Psoas muscle (tissue), 8 donors: ENCODE results near the gene ZMAT5. TPM values are rescaled to one million over a fixed set of nuclear protein-coding genes. Genes with fewer than 3 reads are reported as not detected.
A peak's percentile ranks its signal among the peaks of the same experiment; 100 is the strongest.

Experiments
- ATAC-seq, 4 donors: fragments of 200-7000 bp; cut with Tn5 transposase; one replicate each; pipeline ENCODE4 v1.9.1; 2020; ENCODE audit warnings: moderate library complexity in 3 of 4, mild to moderate bottlenecking in 2 of 4
- DNase-seq, 2 donors: peaks; one replicate each; pipeline ENCODE4 v3.0.0-alpha.2; 2020
- H3K27ac ChIP-seq: fragments of 200-600 bp; one replicate; pipeline ENCODE4 v1.8.0; 2022
- H3K27me3 ChIP-seq, 3 donors: fragments of 200-600 bp in 1 of 3; one replicate each; pipeline versions ENCODE4 v1.6.1 to v1.8.0; 2013 to 2022; ENCODE audit warnings: low read length in 2 of 3, mild to moderate bottlenecking in 2 of 3, moderate library complexity in 1 of 3; ENCODE audit not compliant: insufficient read depth in 3 of 3
- H3K36me3 ChIP-seq, 2 donors: fragments of 200-600 bp in 1 of 2; one replicate each; pipeline versions ENCODE4 v1.6.1 to v1.8.0; 2013 to 2022; ENCODE audit warnings: low read depth in 1 of 2, mild to moderate bottlenecking in 1 of 2, moderate library complexity in 1 of 2; ENCODE audit not compliant: insufficient read depth in 1 of 2
- H3K4me1 ChIP-seq: fragments of 200-600 bp; one replicate; pipeline ENCODE4 v1.8.0; 2022
- H3K4me3 ChIP-seq: fragments of 200-600 bp; one replicate; pipeline ENCODE4 v1.8.0; 2022; ENCODE audit warnings: mild to moderate bottlenecking
- H3K9me3 ChIP-seq: fragments of 200-600 bp; one replicate; pipeline ENCODE4 v1.8.0; 2022
- CTCF ChIP-seq: fragments of 200-600 bp; IDR thresholded peaks from one replicate; pipeline ENCODE4 v1.8.0; 2022; ENCODE audit warnings: antibody characterized with exemption
- WGBS, 3 donors: extraction: QIAGEN DNeasy Blood & Tissue Kit; methylation state at CpG; one replicate each; pipeline versions ENCODE4 v1.1.6 to v1.1.7; 2013; 5-methylcytosine and 5-hydroxymethylcytosine counted together
- intact Hi-C, 2 donors: fragments of 100-400 bp; cut with DNase I; formaldehyde crosslinking; loops; one replicate each; pipeline versions ENCODE4 v1.11.0 to v1.14.2; 2022
- polyA plus RNA-seq, 3 donors: library from polyadenylated mRNA; stranded (reverse); fragments of 200-250 nt; gene quantifications; one replicate each; pipeline ENCODE4 v1.2.3, GENCODE V29; 2013
- total RNA-seq, 4 donors: library from RNA; stranded (reverse); fragmentation: NEBNext Ultra II Directional in 2 of 4; extraction: Animal tissue kit (Norgen Biotek cat#: 25700) in 2 of 4; gene quantifications; one replicate each; pipeline versions ENCODE4 v1.2.1 to v1.2.4, GENCODE V29; 2021 to 2023
- donor health status: healthy with polysubstance abuse.
- donor health status: DM: no; HTN: no; CAD: no; lungs with moderate emphysema.
- donor health status: Bipolar disorder and iron deficiency.
- donor health status: healthy.
- donor health status: DM: yes; HTN: yes; CAD: no.
- donor health status: DM: no; HTN: no; CAD: no.
- donor health status: DM: no; HTN: no; CAD: no.
- donor health status: DM: yes; HTN: yes; CAD: no.

ZMAT5 gene
- total and polyA plus RNA-seq, 7 donors = 12.1 to 46.1 (median 27.6) TPM

- Histone ChIP-seq H3K36me3 (peaks cover 0 to 14% of the 10 kb centered on the region in 2 donors), H3K27me3 (no peaks in the 10 kb centered on the region), H3K4me1 (peaks cover 39% of the 10 kb centered on the region), H3K9me3 (no peaks in the 10 kb centered on the region), H3K4me3 (no peak overlapping the region), H3K27ac (peak overlapping the region; percentile 70)
- 27 to 55% (median 33%) methylated on average over 16 of the region's 16 CpGs for WGBS, 3 donors
- peak; percentile 60 to 86 (median 77) for ATAC-seq
- intact Hi-C loops = no loop called here
- TF ChIP-seq CTCF = no peak
- peak; percentile 45 to 66 for DNase-seq
These were observed 12.8 kb downstream of the ZMAT5 start for GRCh38 chr22:29753808-29754657.

GRCh38 chr22:29751669-29752068, 15.1 kb downstream of the ZMAT5 start:
- ATAC-seq (no peak), DNase-seq (no peak)
- WGBS, 3 donors = 94 to 98% (median 97%) methylated on average over 2 of the region's 2 CpGs
- H3K27ac ChIP-seq = no peak overlapping the region
- intact Hi-C loops = no loop called here
- no peak overlapping the region for H3K4me3 ChIP-seq
- H3K4me1 ChIP-seq = peaks cover 28% of the 10 kb centered on the region
- no peaks in the 10 kb centered on the region for H3K9me3 ChIP-seq
- TF ChIP-seq CTCF = no peak
- H3K27me3 ChIP-seq = no peaks in the 10 kb centered on the region
- H3K36me3 ChIP-seq = peaks cover 0 to 37% of the 10 kb centered on the region in 2 donors

- DNase-seq (no peak), ATAC-seq (no peak)
- Histone ChIP-seq H3K4me1 (peaks cover 19% of the 10 kb centered on the region), H3K9me3 (no peaks in the 10 kb centered on the region), H3K27ac (no peak overlapping the region), H3K4me3 (no peak overlapping the region), H3K27me3 (no peaks in the 10 kb centered on the region), H3K36me3 (peaks cover 0 to 45% of the 10 kb centered on the region in 2 donors)
- TF ChIP-seq CTCF = no peak
- intact Hi-C loops = no loop called here
- 59 to 79% (median 62%) methylated on average over 11 of the region's 11 CpGs for WGBS, 3 donors
These were observed 16.0 kb downstream of the ZMAT5 start for GRCh38 chr22:29750559-29751538.

GRCh38 chr22:29750029-29750428, 16.8 kb downstream of the ZMAT5 start:
- H3K27ac ChIP-seq = no peak overlapping the region
- TF ChIP-seq CTCF = no peak
- ATAC-seq = no peak

More at GRCh38 chr22:29750029-29750428, 16.8 kb downstream of the ZMAT5 start:
- peaks cover 17% of the 10 kb centered on the region for H3K4me1 ChIP-seq
- H3K4me3 ChIP-seq = no peak overlapping the region
- WGBS, 3 donors = 89 to 93% (median 92%) methylated on average over 3 of the region's 3 CpGs
- H3K9me3 ChIP-seq = no peaks in the 10 kb centered on the region
- DNase-seq = no peak
- peaks cover 0 to 49% of the 10 kb centered on the region in 2 donors for H3K36me3 ChIP-seq
- no peaks in the 10 kb centered on the region for H3K27me3 ChIP-seq
- intact Hi-C loops = no loop called here
